CD1c-positive myeloid dendritic cell (primary cell): ENCODE data around the gene SLC39A8.

Experiments
- DNase-seq: peaks from one replicate; pipeline ENCODE4 v3.0.0-alpha.2; 2016; ENCODE audit errors: extremely low spot score

Gene SLC39A8

GRCh38 chr4:102234243-102234838 lies 110.9 kb downstream of the SLC39A8 start:
- no peak for DNase-seq

DNA sequence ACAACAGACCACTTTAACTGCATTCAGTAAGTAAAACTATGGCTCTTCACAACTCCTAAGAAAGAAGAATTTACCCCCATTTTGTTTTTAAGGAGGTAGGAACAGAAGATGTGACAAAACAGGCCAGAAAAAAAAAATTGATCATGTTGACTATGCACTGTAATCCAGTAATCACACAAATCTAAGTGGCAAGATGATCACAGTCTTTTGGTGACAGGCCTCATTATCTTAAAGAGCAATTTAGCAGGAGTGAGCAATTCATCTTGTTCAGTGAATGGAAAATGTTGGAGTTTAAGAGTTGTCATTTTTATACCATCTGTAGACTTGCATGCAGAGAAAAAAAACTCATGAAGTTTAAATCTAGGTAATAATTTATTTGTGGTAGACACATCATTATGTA lies 115.1 kb downstream of the SLC39A8 start:
- no peak for DNase-seq

GRCh38 chr4:102227388-102227787 lies 117.9 kb downstream of the SLC39A8 start:
- DNase-seq: no peak

- no peak for DNase-seq
These were observed 121.8 kb downstream of the SLC39A8 start for GRCh38 chr4:102223461-102223860.

DNA sequence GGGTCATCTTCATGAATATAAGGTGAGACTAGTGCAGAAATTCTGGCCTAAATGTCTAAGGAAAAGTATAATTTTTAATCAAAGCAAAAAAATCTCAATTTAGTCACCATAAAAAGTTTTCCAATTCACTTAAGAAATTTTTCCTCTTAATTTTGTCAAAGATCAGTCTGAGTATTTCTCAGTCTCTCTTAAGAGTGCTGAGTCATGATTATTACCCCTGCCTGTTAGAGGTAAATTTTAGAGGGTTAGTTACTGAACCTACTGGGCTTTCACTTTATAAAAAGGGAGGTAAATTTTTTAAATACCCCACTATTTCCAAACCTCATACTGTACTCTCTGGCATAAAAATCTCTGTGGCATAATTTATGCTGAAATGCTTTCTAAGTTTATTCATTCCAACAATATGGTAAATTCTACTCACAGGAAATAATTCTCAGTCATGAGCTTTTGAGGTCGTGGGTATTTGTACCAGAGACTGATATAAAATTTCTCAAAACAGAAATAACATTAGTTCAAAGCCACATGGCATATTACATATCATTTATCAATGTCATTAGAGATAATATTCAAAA lies 122.4 kb downstream of the SLC39A8 start:
- no peak for DNase-seq

DNA sequence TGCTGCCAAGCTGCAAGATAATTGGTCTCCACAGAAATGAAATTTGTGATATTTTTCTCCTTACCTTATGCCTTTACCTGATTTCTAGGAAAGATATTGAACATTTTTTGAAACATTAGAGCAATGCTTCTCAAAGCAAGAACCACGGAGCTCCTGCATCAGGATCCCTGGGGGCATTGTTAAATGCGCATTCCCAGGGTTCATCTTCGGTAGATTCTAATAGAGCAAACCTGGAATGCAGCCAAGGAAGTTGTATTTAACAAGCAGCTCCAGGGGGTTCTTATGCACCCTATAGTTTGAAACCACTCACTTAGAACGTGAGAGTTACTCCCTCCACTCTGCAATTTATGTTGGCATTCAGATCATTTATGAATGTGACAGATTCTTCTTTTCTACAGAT lies 126.2 kb downstream of the SLC39A8 start:
- no peak for DNase-seq

GRCh38 chr4:102218656-102219055 lies 126.6 kb downstream of the SLC39A8 start:
- DNase-seq: no peak

DNA sequence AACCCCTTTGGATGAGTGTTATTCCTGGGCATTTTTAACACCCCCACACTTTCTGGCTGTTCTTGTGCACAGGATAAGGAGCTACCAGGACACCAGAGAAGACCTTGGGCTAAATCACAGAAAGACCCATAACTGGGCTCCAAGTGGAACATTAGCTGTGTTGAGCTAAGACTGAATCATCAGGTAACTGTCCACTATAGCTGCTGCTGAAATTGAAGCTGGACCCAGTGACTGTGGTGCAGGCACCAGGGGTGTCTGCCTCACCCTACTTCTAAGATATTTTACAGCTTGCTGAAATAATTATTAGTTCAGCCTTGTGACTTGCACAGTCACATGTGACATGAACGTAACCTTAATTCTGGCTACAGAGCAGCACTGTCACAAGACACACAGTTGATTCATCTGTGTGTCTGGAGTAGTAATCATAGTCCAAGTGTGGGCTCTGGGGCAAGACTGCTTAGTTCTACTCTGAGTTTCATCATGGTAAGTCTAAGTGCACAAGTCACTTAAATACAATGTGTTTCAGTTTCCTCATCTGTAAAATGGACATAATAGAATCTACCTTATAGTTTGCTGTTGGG lies 127.4 kb downstream of the SLC39A8 start:
- no peak for DNase-seq

DNA sequence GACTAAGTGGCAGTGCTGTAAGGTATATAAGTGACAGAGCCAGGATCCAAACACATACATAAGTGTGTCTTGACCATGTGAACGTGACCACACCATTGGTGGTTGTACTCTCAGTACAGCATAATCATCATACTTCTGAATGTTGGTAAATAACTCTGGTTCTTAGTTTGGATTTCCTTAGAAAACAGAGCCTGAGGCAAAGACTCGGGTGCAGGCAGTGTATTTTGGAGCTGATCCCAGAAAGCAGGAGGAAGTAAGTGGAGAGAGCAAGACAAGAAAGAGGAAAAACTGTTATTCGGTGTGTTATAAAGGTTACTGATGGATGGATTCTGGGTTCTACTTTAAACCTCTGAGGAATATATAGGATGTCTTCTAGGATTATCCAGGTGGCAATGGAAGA lies 127.9 kb downstream of the SLC39A8 start:
- no peak for DNase-seq

DNA sequence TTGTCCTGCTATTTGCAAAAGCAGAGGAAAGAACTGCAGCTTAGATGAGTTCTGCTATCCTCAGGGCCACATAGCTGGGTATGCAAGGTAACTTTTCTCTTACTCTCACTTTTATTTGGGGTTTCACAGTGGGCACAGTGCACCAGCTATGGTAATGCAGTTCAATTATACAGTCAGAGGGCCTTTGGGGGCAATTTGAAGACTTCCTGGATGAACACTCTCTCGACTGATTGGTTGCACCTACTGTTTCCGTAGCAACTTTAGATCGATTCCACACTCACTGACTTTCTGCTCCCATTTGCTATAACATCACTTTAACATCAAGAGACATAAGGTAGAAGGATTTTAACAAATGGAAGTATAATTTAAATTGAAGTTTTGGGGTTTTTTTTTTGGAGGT lies 128.6 kb downstream of the SLC39A8 start:
- no peak for DNase-seq

DNA sequence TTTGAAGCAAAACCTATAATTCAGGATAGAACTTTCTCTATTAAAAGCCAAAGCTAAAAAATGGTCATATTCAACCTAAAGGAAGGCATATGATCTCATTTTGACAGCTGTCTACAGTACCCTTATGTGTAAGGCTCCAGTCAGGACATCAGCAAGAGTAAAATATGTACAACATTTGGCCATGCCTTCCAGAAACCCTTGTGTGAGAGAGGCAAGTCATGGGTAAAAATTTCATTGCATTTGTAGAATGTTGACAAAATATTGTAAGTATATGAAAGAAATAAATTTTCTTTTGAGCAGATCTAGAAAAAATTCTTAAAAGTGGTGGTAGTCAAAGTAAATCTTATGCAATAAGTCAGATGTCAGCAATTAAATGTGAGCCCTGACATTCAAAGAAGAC lies 132.3 kb downstream of the SLC39A8 start:
- DNase-seq: no peak
